Measurements from ENCODE around the gene CYB5R3. TPM values are rescaled to one million over a fixed set of nuclear protein-coding genes. Genes with fewer than 3 reads are reported as not detected.
A peak's percentile ranks its signal among the peaks of the same experiment; 100 is the strongest.

The CYB5R3 gene
- total RNA-seq, 1 donor from 2014 or later = 298 TPM

DNA sequence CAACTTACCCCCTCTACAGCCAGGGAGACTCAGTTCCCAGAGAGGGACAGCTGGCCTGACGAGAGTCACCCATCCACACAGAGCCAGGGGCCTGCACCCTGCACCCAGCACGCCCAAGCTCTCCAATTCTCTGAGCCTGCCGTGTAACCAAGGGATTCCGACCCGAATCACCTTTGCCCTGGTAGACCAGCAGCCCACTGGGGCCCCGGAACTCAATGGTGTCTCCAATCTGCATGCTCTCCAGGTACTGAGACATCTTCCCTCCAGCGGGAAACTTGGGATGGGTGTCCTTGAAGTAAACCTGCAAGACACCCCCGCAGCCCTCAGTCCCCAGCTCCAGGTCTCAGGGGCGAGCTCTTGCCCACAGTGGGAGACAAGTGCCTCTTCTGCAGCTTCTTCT, 21.2 kb downstream of the CYB5R3 start:
- H3K27me3 ChIP-seq (ENCODE audit: low read depth) = no peaks in the 10 kb centered on the region
- DNase-seq = no peak
- intact Hi-C loops (cut with micrococcal nuclease) = no loop called here
- H3K9me3 ChIP-seq (replicated peaks) = no peaks in the 10 kb centered on the region
- no peak overlapping the region for H3K4me3 ChIP-seq
- peaks cover 97% of the 10 kb centered on the region for H3K36me3 ChIP-seq
- H3K27ac ChIP-seq (replicated peaks) = no peak overlapping the region
- H3K4me1 ChIP-seq = peaks cover 37% of the 10 kb centered on the region
- TF ChIP-seq, protein P1, sequence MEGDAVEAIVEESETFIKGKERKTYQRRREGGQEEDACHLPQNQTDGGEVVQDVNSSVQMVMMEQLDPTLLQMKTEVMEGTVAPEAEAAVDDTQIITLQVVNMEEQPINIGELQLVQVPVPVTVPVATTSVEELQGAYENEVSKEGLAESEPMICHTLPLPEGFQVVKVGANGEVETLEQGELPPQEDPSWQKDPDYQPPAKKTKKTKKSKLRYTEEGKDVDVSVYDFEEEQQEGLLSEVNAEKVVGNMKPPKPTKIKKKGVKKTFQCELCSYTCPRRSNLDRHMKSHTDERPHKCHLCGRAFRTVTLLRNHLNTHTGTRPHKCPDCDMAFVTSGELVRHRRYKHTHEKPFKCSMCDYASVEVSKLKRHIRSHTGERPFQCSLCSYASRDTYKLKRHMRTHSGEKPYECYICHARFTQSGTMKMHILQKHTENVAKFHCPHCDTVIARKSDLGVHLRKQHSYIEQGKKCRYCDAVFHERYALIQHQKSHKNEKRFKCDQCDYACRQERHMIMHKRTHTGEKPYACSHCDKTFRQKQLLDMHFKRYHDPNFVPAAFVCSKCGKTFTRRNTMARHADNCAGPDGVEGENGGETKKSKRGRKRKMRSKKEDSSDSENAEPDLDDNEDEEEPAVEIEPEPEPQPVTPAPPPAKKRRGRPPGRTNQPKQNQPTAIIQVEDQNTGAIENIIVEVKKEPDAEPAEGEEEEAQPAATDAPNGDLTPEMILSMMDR (IDR thresholded peaks at IDR 0.05; ENCODE audit: borderline replicate concordance) = no peak

DNA sequence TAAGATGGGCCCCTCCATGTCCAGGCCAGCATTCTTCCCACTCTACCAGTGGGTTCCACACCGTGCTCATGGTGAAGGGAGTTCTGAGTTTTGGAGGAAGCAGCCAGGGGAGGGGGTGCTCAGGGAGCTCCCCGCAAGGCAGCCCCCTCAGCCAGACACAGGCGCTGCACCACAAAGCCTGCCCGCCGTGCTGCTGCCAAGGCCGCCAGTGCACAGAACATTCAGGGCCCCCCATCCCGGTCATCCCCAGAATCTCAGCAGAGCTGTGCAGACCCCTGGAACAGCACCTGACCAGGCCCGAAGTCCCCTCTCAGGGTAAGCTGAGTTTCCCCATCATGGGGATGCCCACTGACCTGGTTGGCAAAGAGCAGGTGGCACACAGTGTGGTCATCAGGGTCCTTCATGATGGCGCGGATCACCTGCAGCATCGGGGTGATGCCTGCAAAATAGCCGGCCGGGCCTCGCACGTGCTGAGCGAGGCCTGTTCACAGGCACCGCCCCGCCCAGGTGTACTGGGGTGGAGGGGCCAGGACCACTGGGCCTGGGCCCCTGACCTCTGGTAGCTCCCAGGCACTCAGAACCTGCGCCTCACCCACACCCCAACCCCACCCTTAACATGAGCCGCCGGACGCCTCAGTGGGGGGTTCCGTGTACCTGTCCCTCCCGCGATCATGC, 22.1 kb downstream of the CYB5R3 start:
- intact Hi-C loops (cut with micrococcal nuclease) = no loop called here
- H3K36me3 ChIP-seq = peaks cover 97% of the 10 kb centered on the region

DNA sequence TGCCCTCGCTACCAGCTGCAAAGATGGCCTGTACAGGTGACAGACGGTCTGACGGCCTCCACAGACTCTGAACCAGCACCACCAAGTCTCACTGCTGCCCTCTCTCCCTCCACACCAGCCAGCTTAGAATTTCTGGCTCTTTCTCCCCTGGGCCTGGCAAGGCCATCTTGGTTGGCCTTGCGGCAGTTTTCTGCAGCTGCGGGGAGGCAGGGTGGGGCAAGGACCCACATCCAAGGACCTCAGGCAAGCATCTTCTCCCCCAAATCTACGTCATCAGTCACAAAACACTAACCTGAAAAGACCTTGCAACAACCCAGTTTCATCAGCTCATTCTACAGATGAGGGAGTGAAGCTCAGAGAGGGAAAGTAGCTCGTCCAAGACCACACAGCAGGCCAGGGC, 22.8 kb downstream of the CYB5R3 start:
- no peaks in the 10 kb centered on the region for H3K27me3 ChIP-seq (ENCODE audit: low read depth)
- no peaks in the 10 kb centered on the region for H3K9me3 ChIP-seq (replicated peaks)
- H3K27ac ChIP-seq (replicated peaks) = no peak overlapping the region
- peaks cover 38% of the 10 kb centered on the region for H3K4me1 ChIP-seq
- H3K4me3 ChIP-seq = no peak overlapping the region
- TF ChIP-seq, protein P1 (IDR thresholded peaks at IDR 0.05; ENCODE audit: borderline replicate concordance) = no peak
- intact Hi-C loops (cut with micrococcal nuclease) = no loop called here
- DNase-seq = no peak
- H3K36me3 ChIP-seq = peaks cover 91% of the 10 kb centered on the region

More for the DNA sequence above, 22.1 kb downstream of the CYB5R3 start:
- Histone ChIP-seq H3K4me3 (no peak overlapping the region), H3K27me3 (ENCODE audit: low read depth) (no peaks in the 10 kb centered on the region), H3K4me1 (peaks cover 38% of the 10 kb centered on the region), H3K27ac (replicated peaks) (no peak overlapping the region), H3K9me3 (replicated peaks) (no peaks in the 10 kb centered on the region)
- TF ChIP-seq, protein P1 (IDR thresholded peaks at IDR 0.05; ENCODE audit: borderline replicate concordance) = no peak
- DNase-seq = no peak

DNA sequence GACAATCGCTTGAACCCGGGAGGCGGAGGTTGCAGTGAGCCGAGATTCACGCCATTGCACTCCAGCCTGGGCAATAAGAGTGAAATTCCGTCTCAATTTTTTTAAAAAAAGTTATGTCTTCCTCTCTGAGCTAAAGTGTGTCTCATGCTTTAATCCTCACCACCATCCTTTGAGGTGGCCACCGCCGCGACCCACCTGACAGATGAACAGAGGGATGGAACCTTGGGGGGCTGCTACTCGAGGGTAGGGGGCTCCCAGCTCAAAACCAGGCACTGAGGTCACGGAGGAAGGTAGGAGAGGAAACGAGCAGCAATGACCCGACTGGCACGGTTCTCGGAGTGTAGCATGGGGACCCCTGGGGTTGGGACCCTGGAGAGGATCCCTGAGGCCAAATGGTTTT, 23.8 kb downstream of the CYB5R3 start:
- intact Hi-C loops (cut with micrococcal nuclease) = no loop called here
- peaks cover 36% of the 10 kb centered on the region for H3K4me1 ChIP-seq
- DNase-seq = no peak
- TF ChIP-seq, protein P1 (IDR thresholded peaks at IDR 0.05; ENCODE audit: borderline replicate concordance) = no peak
- no peaks in the 10 kb centered on the region for H3K27me3 ChIP-seq (ENCODE audit: low read depth)
- H3K36me3 ChIP-seq = peaks cover 81% of the 10 kb centered on the region
- H3K27ac ChIP-seq (replicated peaks) = no peak overlapping the region
- H3K9me3 ChIP-seq (replicated peaks) = no peaks in the 10 kb centered on the region
- no peak overlapping the region for H3K4me3 ChIP-seq

DNA sequence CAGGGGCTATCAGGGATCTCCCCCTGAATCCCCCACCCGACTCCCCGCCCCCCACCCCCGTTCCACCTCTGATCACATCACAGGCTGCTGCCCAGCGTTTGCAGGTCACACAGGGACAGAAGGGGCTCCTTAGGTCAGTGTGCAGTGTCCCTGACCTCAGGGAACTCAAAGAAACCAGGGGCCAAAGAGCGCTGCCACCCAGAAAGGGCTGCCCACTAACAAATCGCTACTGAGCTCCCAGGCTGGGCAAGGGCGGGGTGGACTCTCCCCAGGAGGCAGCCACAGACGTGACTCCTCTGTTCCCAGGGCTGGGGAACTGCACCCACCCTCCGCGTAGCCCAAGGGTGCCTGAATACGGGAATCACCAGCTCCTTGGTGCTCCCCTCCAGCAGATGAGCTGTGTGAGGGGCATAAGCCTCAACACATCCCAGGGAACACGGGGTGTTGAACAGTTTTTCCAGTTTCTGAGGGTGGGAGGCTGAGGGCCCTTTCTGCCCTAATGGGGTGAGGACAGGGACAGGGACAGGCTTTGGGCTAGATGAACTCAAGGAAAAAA, 24.6 kb downstream of the CYB5R3 start:
- Histone ChIP-seq H3K4me3 (no peak overlapping the region), H3K36me3 (peaks cover 77% of the 10 kb centered on the region), H3K9me3 (replicated peaks) (no peaks in the 10 kb centered on the region), H3K27me3 (ENCODE audit: low read depth) (no peaks in the 10 kb centered on the region), H3K27ac (replicated peaks) (peak overlapping the region; percentile 67), H3K4me1 (peaks cover 36% of the 10 kb centered on the region)
- DNase-seq = no peak
- TF ChIP-seq, protein P1 (IDR thresholded peaks at IDR 0.05; ENCODE audit: borderline replicate concordance) = no peak
- intact Hi-C loops (cut with micrococcal nuclease) = no loop called here
